HepG2 (cell line): ENCODE measurements around the gene MRGPRF. TPM values are rescaled to one million over a fixed set of nuclear protein-coding genes. Genes with fewer than 3 reads are reported as not detected.

Experiments used
- ATAC-seq: fragments of 200-7000 bp; cut with Tn5 transposase; 3 replicates; pipeline ENCODE4 v1.9.1; 2020; ENCODE audit warnings: mild to moderate bottlenecking, moderate library complexity
- BruUV-seq: library from RNA; stranded (reverse); fragments of 400-500 nt; replicated peaks from 2 replicates; lab custom pipeline; 2021; lab: Mats Ljungman, UMichigan
- CTCF ChIA-PET: fragments of 300-600 bp; formaldehyde crosslinking; extraction: SDS; loops from one replicate; lab custom pipeline; 2021; ENCODE audit warnings: low total read pairs, inconsistent platforms, low intra/inter-chr PET ratio; lab: Yijun Ruan, JAX
- POLR2A ChIA-PET: fragments of 350-600 bp; sonication (Branson Sonifier 250); formaldehyde crosslinking; loops from one replicate; lab custom pipeline; 2020; ENCODE audit warnings: antibody characterized with exemption, inconsistent platforms; lab: Yijun Ruan, JAX
- DNase-seq: peaks from one replicate; pipeline ENCODE4 v3.0.0-alpha.2; 2015; ENCODE audit warnings: low spot score
- FAIRE-seq: peaks from 3 replicates; lab custom pipeline; 2011; peaks lifted over from hg19 to GRCh38; lab: Jason Lieb, UNC
- H2AFZ ChIP-seq: one replicate; pipeline ENCODE4 v1.6.1; 2011; ENCODE audit warnings: low read length, inconsistent platforms
- H3K27ac ChIP-seq: fragments of 300-600 bp; 3 replicates; pipeline ENCODE4 v1.8.0; 2011; ENCODE audit warnings: mixed run types, mild to moderate bottlenecking, mixed read lengths, low read length, inconsistent platforms; ENCODE audit not compliant: insufficient read depth; ENCODE audit errors: extremely low read length
- H3K27me3 ChIP-seq, 2 experiments: fragments of 200-600 bp in 1 of 2; 2 replicates in 1 of 2; 3 replicates in 1 of 2; pipeline versions ENCODE4 v1.6.0 to v1.8.0; 2011; ENCODE audit warnings: low read length in 2 of 2, mild to moderate bottlenecking in 2 of 2, moderate library complexity in 2 of 2, inconsistent platforms in 1 of 2; ENCODE audit not compliant: insufficient read depth in 2 of 2, control insufficient read depth in 1 of 2
- H3K36me3 ChIP-seq, 2 experiments: fragments of 200-600 bp in 1 of 2; replicated peaks in 1 of 2; 2 replicates in 1 of 2; 3 replicates in 1 of 2; pipeline versions ENCODE4 v1.5.1 to v1.8.0; 2011; ENCODE audit warnings: low read length in 2 of 2, inconsistent platforms in 1 of 2; ENCODE audit not compliant: insufficient read depth in 2 of 2, control insufficient read depth in 1 of 2
- H3K4me1 ChIP-seq: 2 replicates; pipeline ENCODE4 v1.5.1; 2012; ENCODE audit warnings: low read length, inconsistent platforms; ENCODE audit not compliant: insufficient read depth
- H3K4me2 ChIP-seq: 2 replicates; pipeline ENCODE4 v1.6.0; 2011; ENCODE audit warnings: low read depth, low read length, inconsistent platforms
- H3K4me3 ChIP-seq, 3 experiments: fragments of 200-600 bp in 1 of 3; sonication (generic), shearing (Covaris generic) in 1 of 3; replicated peaks in 1 of 3; 2 replicates each; pipeline ENCODE4 v1.5.1; 2011 to 2016; ENCODE audit warnings: low read length in 3 of 3, inconsistent platforms in 2 of 3, low read depth in 2 of 3, mild to moderate bottlenecking in 2 of 3, control low read depth in 1 of 3, mixed read lengths in 1 of 3; ENCODE audit not compliant: insufficient read depth in 1 of 3
- H3K79me2 ChIP-seq: one replicate; pipeline ENCODE4 v1.6.1; 2011; ENCODE audit warnings: low read length, inconsistent platforms; ENCODE audit not compliant: insufficient read depth
- H3K9ac ChIP-seq: 2 replicates; pipeline ENCODE4 v1.6.0; 2011; ENCODE audit warnings: mild to moderate bottlenecking, low read depth, low read length, inconsistent platforms; ENCODE audit not compliant: insufficient read depth
- H3K9me3 ChIP-seq: 2 replicates; pipeline ENCODE4 v1.5.1; 2012; ENCODE audit warnings: mild to moderate bottlenecking, low read length
- H4K20me1 ChIP-seq: 2 replicates; pipeline ENCODE4 v1.6.0; 2011; ENCODE audit warnings: inconsistent platforms, mild to moderate bottlenecking, low read length, moderate library complexity; ENCODE audit not compliant: insufficient read depth
- DNMT3B ChIP-seq: conservative IDR thresholded peaks from 2 replicates; pipeline ENCODE4 v1.6.1; 2016; ENCODE audit warnings: missing biosample characterization, control low read depth
- FOXA1 ChIP-seq, 2 experiments: fragments of 450-650 bp in 1 of 2; sonication (generic) in 1 of 2; formaldehyde crosslinking in 1 of 2; IDR thresholded peaks; 2 replicates each; pipeline versions ENCODE4 v1.4.0 to v1.6.1; 2016 to 2020; ENCODE audit warnings: missing genetic modification reagents in 1 of 2
- PLRG1 ChIP-seq: fragments of 450-650 bp; conservative IDR thresholded peaks from 2 replicates; pipeline ENCODE4 v1.6.1; 2016
- ZFP36 ChIP-seq: fragments of 150-350 bp; IDR thresholded peaks from 2 replicates; pipeline ENCODE4 v1.6.1; 2018; ENCODE audit warnings: borderline replicate concordance, low read length, low read depth; ENCODE audit not compliant: partially characterized antibody
- ZNF550 ChIP-seq: sonication (generic); formaldehyde crosslinking; IDR thresholded peaks from 2 replicates; pipeline ENCODE4 v1.4.0; 2020; ENCODE audit warnings: mild to moderate bottlenecking, missing genetic modification reagents, borderline replicate concordance
- ZNF678 ChIP-seq: sonication (generic); formaldehyde crosslinking; IDR thresholded peaks from 2 replicates; pipeline ENCODE4 v1.4.0; 2020; ENCODE audit warnings: mild to moderate bottlenecking, missing genetic modification reagents
- WGBS: methylation state at CpG from one replicate; pipeline ENCODE4 v1.1.6; 2017; ENCODE audit warnings: low lambda C conversion rate; 5-methylcytosine and 5-hydroxymethylcytosine counted together
- in situ Hi-C: cut with HindIII; loops from 2 replicates; pipeline ENCODE4 v1.10.0; 2017; ENCODE audit warnings: low pct_unique_long_range_greater_than_20kb; ENCODE audit not compliant: extremely low pct_ligation_motif_present
- intact Hi-C: fragments of 100-400 bp; cut with micrococcal nuclease; formaldehyde crosslinking; loops from one replicate; pipeline ENCODE4 v1.10.0; 2022; ENCODE audit not compliant: unreplicated experiment
- polyA plus RNA-seq, 8 experiments: library from polyadenylated mRNA; depleted of rRNA in 3 of 8; stranded (reverse) in 7 of 8; unstranded in 1 of 8; fragments of >200 nt; fragmentation: Illumina TruSeq in 4 of 8; extraction: Trizol in 4 of 8; gene quantifications; 2 replicates each; pipeline versions ENCODE4 v1.2.1 to v1.2.3, GENCODE V29; 2011 to 2016; ENCODE audit warnings: low read depth in 4 of 8, missing spikeins in 1 of 8, mixed read lengths in 1 of 8; ENCODE audit not compliant: insufficient read depth in 1 of 8
- total RNA-seq, 5 experiments: library from RNA; depleted of rRNA; stranded (reverse); fragments of >200 nt; fragmentation: Illumina TruSeq; extraction: Trizol; gene quantifications; 2 replicates each; pipeline ENCODE4 v1.2.3, GENCODE V29; 2016; ENCODE audit warnings: low read depth in 1 of 5

MRGPRF gene
- total and polyA plus RNA-seq, 2 of the 13 experiments (the other 11 are each of a cell fraction or from before 2014, with no cell fraction given) = not detected

- Histone ChIP-seq H3K4me2 (no peak overlapping the region), H3K9me3 (no peaks in the 10 kb centered on the region), H4K20me1 (no peaks in the 10 kb centered on the region), H3K4me3 (no peak overlapping the region), H3K9ac (no peak overlapping the region), H3K27ac (no peak overlapping the region), H2AFZ (no peak overlapping the region), H3K79me2 (no peaks in the 10 kb centered on the region), H3K27me3 (peaks cover 0 to 11% of the 10 kb centered on the region in 2 experiments; a peak in 3 of 5 replicates)
- DNase-seq (no peak), FAIRE-seq (no peak), ATAC-seq (no peak)
- ChIA-PET CTCF (no interaction called here), POLR2A (no interaction called here)
- BruUV-seq = no TSS peak
- 28% methylated on average over 7 of the region's 8 CpGs for WGBS
- intact Hi-C loops (no loop called here), in situ Hi-C loops (no loop called here)
- TF ChIP-seq PLRG1 (no peak), FOXA1 (IDR thresholded peaks at IDR 0.05) (no peak), FOXA1 (CRISPR knock-in tag; IDR thresholded peaks at IDR 0.05) (no peak), ZFP36 (no peak), DNMT3B (CRISPR knock-in tag) (no peak)
- TF ChIP-seq, all 625 proteins: peak for 0
- no peaks in the 10 kb centered on the region for H3K36me3 ChIP-seq
- H3K4me1 ChIP-seq = no peaks in the 10 kb centered on the region
These were observed 42.0 kb downstream of the MRGPRF start for GRCh38 chr11:68970921-68971636.

- TF ChIP-seq ZNF550 (CRISPR knock-in tag) (no peak), ZNF678 (CRISPR knock-in tag) (no peak)
- intact Hi-C loops (no loop called here), in situ Hi-C loops (no loop called here)
- DNase-seq (no peak), FAIRE-seq (no peak), ATAC-seq (no peak)
- Histone ChIP-seq H3K4me2 (no peak overlapping the region), H3K27ac (no peak overlapping the region), H3K9me3 (no peaks in the 10 kb centered on the region), H3K79me2 (no peaks in the 10 kb centered on the region), H3K27me3 (peaks cover 0 to 11% of the 10 kb centered on the region in 2 experiments; a peak in 3 of 5 replicates), H3K36me3 (no peaks in the 10 kb centered on the region), H3K4me3 (no peak overlapping the region), H3K9ac (no peak overlapping the region), H3K4me1 (no peaks in the 10 kb centered on the region), H2AFZ (no peak overlapping the region), H4K20me1 (no peaks in the 10 kb centered on the region)
- BruUV-seq = no TSS peak
- WGBS = 62% methylated on average over 8 of the region's 8 CpGs
- ChIA-PET POLR2A (no interaction called here), CTCF (no interaction called here)
These were observed 43.7 kb downstream of the MRGPRF start for GRCh38 chr11:68969386-68969785.
